Measurements from ENCODE around the gene PPM1F. TPM values are rescaled to one million over a fixed set of nuclear protein-coding genes. Genes with fewer than 3 reads are reported as not detected.

Gene PPM1F
- total and polyA plus RNA-seq, 10 of the 15 experiments (the other 5 are each of a cell fraction or from before 2014, with no cell fraction given): 0.55 to 26.3 (median 9.7) TPM

GRCh38 chr22:21938906-21939305, 13.7 kb downstream of the PPM1F start (continued):
- TF ChIP-seq SIN3A (IDR thresholded peaks at IDR 0.05; ENCODE audit: low read depth, low read length) (no peak), SUPT20H (IDR thresholded peaks at IDR 0.05; ENCODE audit: borderline replicate concordance, control insufficient read depth, low read depth, low read length) (no peak), EP300 (IDR thresholded peaks at IDR 0.05; ENCODE audit: borderline replicate concordance in 1 of 2, control insufficient read depth in 1 of 2, low read depth in 2 of 2, low read length in 2 of 2) (no peak), USF2 (IDR thresholded peaks at IDR 0.05; ENCODE audit: borderline replicate concordance, low read depth, low read length) (no peak), YY1 (IDR thresholded peaks at IDR 0.05; ENCODE audit: low read depth, low read length) (no peak)
- TF ChIP-seq, protein P1, sequence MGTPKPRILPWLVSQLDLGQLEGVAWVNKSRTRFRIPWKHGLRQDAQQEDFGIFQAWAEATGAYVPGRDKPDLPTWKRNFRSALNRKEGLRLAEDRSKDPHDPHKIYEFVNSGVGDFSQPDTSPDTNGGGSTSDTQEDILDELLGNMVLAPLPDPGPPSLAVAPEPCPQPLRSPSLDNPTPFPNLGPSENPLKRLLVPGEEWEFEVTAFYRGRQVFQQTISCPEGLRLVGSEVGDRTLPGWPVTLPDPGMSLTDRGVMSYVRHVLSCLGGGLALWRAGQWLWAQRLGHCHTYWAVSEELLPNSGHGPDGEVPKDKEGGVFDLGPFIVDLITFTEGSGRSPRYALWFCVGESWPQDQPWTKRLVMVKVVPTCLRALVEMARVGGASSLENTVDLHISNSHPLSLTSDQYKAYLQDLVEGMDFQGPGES (IDR thresholded peaks at IDR 0.05): no peak

DNA sequence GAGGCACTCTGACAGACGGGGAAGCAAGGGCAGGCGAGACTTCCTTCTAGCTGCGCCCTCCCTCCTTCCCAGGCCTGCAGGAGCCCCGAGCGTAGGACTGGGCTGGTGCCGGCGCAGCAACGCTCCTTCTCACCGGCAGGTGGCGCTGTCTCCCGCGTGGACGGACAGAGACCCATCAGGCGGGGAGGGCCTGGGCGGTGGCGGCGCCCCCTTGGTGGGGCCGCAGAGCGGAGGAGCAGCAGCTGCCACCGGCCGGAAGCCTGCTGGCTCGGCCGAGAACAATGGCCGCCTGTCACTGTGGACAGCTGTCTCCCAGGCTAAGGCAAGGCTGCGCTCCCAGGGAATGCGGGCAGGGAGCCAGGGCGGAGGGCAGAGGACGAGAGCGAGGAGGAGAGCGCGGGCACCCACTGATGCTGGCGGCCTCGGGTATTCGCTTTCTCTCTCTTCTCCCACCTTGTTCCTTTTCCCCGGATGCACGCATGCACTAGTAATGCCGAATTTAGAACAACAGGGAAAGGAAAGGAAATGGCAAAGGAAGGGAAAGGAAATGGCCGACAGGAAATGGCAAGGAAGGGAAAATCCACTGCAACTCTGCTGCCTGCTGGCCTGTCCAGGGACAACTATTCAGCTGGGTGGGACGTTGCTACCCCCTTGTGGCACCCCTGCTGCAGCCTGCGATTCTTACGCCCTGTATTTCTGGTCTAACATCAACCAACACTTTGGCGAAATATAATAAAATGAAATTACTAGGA, 14.4 kb downstream of the PPM1F start:
- 14% methylated on average over 42 of the region's 42 CpGs for WGBS (ENCODE audit: insufficient coverage, insufficient replicate concordance, low lambda C conversion rate, missing lambda C conversion rate)
- H3K27ac ChIP-seq (ENCODE audit: control insufficient read depth, insufficient read depth): peak overlapping the region; percentile 59
- peak overlapping the region; percentile 76 for H3K4me3 ChIP-seq
- RAD21 ChIA-PET (ENCODE audit: unreplicated experiment): interaction anchor here (0.6 to 2.5 kb wide), 12 partner anchors 12 to 1037 kb away, joined by 3 to 17 read pairs (median 3); partner anchors contain the start of gene PPM1F
- H2AFZ ChIP-seq (ENCODE audit: control insufficient read depth, low read depth, low read length): peak overlapping the region; percentile 94
- no peaks in the 10 kb centered on the region for H4K20me1 ChIP-seq (ENCODE audit: control insufficient read depth, insufficient read depth)
- POLR2A ChIA-PET: interaction anchor here (1.4 kb wide), 1 partner anchor 175 kb away, joined by 4 read pairs; no protein-coding TSS in a partner anchor
- DNase-seq (ENCODE audit: low read depth, low spot score): peak; percentile 62
- H3K9me3 ChIP-seq (replicated peaks; ENCODE audit: control insufficient read depth, insufficient read depth, low read length): no peaks in the 10 kb centered on the region
- H3K79me2 ChIP-seq (ENCODE audit: control insufficient read depth, insufficient read depth, low read length): no peaks in the 10 kb centered on the region
- SMC1A ChIA-PET (ENCODE audit: uncharacterized antibody, unreplicated experiment): interaction anchor here (0.9 to 1.8 kb wide), 11 partner anchors 12 to 1016 kb away, joined by 3 to 14 read pairs (median 4); partner anchors contain the start of gene PPM1F
- H3K27me3 ChIP-seq (replicated peaks in 1 of 2; ENCODE audit: control insufficient read depth in 2 of 2, insufficient read depth in 2 of 2, low read length in 1 of 2): no peaks in the 10 kb centered on the region
- peak; percentile 99 for ATAC-seq
- peak overlapping the region; percentile 58 for H3K9ac ChIP-seq (ENCODE audit: control insufficient read depth, insufficient read depth, low read length)
- CTCF ChIA-PET: interaction anchor here (0.6 to 8.1 kb wide), 33 partner anchors 10 to 1210 kb away, joined by 3 to 82 read pairs (median 4); partner anchors contain the start of genes PPIL2, PPM1F and YDJC
- H3K4me1 ChIP-seq (ENCODE audit: control insufficient read depth, insufficient read depth, low read length): peaks cover 16% of the 10 kb centered on the region
- BruUV-seq (replicated peaks): no TSS peak
- H3K36me3 ChIP-seq (ENCODE audit: control insufficient read depth in 2 of 2, insufficient read depth in 2 of 2, low read length in 1 of 2): no peaks in the 10 kb centered on the region; a peak in 1 of 4 replicates
- peak; percentile 89 for FAIRE-seq
- in situ Hi-C loops (cut with MboI) (loop anchor here (10.0 kb wide), 1 partner anchor 63 kb away; no protein-coding TSS in a partner anchor), intact Hi-C loops (cut with micrococcal nuclease; ENCODE audit: unreplicated experiment) (loop anchor here (1.0 to 10.0 kb wide), 7 partner anchors 15 to 1019 kb away; partner anchors contain the start of genes MAPK1 and PPM1F)
- H3K4me2 ChIP-seq (ENCODE audit: control insufficient read depth, insufficient read depth): peak overlapping the region; percentile 98
- TF ChIP-seq ZBTB4 (CRISPR knock-in tag; IDR thresholded peaks at IDR 0.05) (no peak), CREB1 (IDR thresholded peaks at IDR 0.05; ENCODE audit: low read depth) (peak; percentile 25; the same call in 1 of the 2 replicates), FOXM1 (IDR thresholded peaks at IDR 0.05; ENCODE audit: low read depth, low read length) (no peak), CBX5 (IDR thresholded peaks at IDR 0.05; ENCODE audit: low read depth) (no peak), RAD21 (IDR thresholded peaks at IDR 0.05; ENCODE audit: insufficient read depth, low read depth, low read length) (peak; percentile 85), FOXK2 (IDR thresholded peaks at IDR 0.05) (no peak), WRNIP1 (IDR thresholded peaks at IDR 0.05; ENCODE audit: borderline replicate concordance, low read depth, low read length) (no peak), MTA3 (IDR thresholded peaks at IDR 0.05; ENCODE audit: borderline replicate concordance, low read length) (no peak), GATAD2B (conservative IDR thresholded peaks at IDR 0.05; ENCODE audit: low read depth) (peak; percentile 96)

All from GM12878 (cell line).